Amniotic epithelial cell (primary cell): ENCODE data around the gene VWA5B1.

Experiments
- DNase-seq: peaks from one replicate; pipeline ENCODE4 v3.0.0-alpha.2; 2010; ENCODE audit warnings: low read depth

VWA5B1 gene

DNA sequence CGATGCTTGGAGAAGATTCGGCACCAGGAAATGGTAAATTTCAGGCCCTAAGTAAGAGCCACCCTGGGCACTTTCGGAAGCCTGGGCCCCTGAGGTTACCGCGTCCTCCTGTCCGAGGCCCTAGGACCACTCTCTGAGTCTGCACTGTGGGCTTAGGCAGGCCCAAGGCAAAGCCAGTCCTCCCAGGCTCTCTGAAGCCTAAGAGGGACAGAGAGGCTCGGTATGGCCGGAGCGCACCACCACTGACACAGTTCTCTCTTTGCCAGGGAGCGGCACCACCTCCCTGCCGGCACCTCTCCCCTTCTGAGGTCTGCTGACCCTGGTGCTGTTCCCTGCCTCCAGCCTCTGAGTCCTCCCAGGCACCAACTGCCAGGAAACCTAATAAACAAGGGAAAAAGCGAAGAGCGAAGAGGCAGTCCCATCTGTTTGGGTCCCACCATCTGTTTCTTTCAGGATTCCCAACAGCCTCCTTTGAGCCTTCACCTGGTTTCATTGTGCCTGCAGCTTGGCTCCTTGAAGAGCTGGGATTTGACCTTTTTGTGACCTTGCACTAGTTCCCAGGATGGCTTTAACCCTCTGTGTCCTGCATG, 57.7 kb downstream of the VWA5B1 start:
- DNase-seq: no peak

GRCh38 chr1:20349561-20349960, 58.9 kb downstream of the VWA5B1 start:
- no peak for DNase-seq

DNA sequence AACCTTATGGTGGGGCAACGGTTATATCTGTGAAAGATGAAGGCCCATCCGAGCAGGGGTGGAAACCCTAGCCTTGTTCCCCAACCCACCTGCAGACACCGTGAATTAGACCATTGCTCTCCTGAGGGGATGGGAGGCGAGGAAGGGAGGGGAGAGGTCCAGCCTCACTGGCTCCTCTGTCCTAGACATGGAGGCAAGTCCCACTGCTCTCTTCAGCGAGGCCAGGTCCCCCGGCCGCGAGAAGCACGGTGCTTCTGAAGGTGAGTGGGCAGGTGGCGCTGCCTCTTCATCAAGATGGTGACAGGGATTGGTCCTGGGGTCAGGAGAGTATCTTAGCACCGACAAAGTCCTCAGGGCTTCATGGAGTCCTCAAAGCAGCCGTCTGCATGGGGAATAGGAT, 59.3 kb downstream of the VWA5B1 start:
- no peak for DNase-seq

- no peak for DNase-seq
Observed at GRCh38 chr1:20350421-20350820, 59.7 kb downstream of the VWA5B1 start.

GRCh38 chr1:20351911-20352701, 61.4 kb downstream of the VWA5B1 start:
- DNase-seq: no peak

- no peak for DNase-seq
Observed at GRCh38 chr1:20353836-20354235, 63.2 kb downstream of the VWA5B1 start.

DNA sequence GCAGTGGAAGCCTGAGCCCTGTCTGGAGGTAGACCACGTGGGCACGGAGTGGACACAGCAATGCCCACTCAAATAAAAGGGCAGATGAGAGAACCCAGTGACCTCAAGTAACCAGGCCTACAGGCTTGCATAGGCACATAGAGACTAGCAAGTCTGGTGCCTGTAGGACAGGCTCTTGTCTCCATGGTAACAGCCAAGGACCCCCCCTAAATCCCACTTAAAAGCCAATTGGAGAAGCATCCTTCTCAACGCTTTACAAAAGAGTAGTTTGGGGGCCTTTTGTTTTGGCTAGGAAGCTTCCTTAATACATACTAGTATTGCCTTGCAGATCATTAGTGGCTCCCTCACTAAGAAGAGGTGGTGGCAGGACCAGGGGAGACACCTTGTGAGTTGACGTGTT, 63.9 kb downstream of the VWA5B1 start:
- no peak for DNase-seq

DNA sequence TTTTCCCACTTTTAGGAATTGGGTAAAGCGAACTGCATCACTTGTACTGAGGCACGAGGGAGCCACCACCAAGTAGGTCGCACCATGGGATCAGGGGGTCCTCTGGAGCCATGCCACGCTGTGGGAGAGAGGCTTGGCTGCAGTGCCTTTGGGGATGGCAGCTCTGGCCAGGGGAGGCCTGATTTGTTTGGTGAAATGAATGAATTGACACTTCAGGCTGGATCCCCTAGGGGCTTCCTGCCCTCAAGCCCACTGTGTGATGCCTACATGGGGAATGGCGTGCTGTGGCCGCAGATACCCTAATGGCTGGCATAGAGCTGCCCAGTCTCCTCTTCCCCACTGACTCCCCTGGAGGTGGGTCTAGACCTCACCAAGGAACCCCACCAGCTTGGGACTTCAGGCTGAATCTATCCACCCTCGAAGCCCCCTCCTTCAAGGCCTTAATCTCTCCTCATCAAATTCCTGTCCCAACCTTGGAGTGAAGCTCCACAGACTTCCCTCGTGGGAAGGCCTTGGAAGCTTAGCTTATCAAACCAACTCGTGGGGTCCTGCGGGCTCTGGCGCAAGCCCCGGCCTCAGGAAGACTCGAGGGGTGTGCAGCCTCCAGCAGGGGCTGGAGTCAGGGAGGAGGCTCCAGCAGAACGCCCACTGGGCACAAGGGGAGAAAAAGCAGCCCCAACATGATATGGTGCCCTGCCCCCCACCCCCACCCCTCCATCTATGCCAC, 64.6 kb downstream of the VWA5B1 start:
- no peak for DNase-seq

DNA sequence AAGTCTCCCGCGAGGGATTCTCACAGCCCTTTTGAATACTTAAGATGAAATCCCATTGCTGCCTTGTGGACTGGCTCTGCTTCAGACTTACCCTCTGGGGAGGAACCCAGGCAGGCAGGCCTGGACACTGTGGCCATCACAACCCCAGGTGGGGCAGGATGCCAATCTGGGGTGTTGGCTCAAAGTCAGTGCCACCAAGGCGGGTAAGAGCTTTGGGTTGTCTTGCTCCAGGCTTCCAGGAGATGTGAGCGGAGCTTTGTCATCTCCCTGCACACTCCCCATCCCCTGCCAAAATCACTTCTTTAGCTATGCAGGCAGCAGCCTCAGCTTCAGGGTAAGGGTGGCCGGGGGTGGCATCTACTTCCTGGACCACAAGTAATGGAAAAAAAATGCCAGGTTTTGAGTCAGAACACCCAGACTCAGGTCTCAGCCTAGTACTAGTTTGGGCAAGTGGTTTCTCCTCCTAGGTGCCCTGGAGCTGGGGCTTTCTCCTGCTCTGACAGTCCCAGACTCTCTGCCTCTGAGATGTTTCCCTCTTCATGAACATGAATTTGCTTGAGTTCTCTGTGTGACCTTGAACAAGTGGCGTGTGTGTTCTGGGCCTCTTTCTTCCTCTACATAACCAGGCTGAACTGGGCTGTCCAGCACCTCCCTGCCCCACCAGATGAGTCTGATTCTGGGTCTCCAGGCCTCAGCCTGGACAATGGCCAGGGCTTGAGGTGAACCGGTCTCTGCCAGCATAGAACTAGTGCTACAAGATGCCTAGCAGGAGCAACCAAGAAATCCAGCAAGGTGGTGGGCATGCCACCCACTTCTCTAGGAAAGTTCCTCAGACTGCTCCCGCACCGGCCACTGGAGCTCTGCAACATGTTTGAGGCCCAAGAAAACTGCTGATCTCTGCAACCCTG, 65.4 kb downstream of the VWA5B1 start:
- DNase-seq: no peak

GRCh38 chr1:20356850-20357459, 66.3 kb downstream of the VWA5B1 start:
- DNase-seq: no peak

DNA sequence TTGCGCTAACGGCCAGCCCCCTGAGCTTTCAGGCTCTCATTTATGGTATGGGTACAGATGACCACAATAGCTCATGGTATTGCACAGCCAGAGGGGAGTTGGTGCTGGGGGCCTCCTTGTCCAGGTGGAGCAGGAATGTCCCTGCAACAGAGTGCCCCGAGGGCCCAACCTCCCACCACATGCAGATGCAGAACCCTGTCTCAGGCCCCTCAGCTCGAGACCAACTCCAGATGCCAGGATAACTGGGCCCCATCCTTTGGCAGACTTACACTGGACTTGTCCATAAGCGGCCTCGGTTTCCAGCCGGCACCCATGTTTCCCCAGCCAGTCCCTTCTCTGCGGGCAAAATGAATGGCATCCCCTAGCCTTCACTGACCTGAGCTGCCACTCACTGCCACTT, 67.1 kb downstream of the VWA5B1 start:
- DNase-seq: no peak

DNA sequence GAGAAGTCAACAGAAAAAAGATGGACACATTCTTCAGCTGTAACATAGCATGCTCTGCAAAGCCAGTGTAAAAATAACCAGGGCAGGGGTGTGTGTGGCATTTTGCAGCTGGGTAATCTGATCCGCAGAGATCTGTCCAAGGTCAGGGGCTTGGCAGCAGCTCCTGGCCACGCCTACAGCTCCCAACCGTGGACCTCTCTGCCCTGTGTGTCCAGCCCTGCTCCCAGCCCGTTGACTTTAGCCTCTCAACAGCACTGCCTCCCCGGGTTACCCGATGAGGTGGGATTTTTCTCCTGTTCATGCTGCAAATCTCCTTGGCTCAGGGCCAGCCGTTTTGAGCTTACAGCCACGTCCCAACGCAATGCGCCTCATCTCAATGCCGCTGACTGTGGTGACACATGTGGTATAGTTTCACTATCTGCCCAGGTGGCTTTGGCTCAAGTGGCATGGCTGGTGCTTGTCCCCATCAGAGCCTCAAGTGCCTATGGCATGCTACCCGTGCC, 68.1 kb downstream of the VWA5B1 start:
- peak; percentile 80 for DNase-seq

GRCh38 chr1:20359451-20360330, 69.0 kb downstream of the VWA5B1 start:
- no peak for DNase-seq

GRCh38 chr1:20361401-20361800, 70.7 kb downstream of the VWA5B1 start:
- DNase-seq: peak; percentile 11

GRCh38 chr1:20361805-20362381, 71.2 kb downstream of the VWA5B1 start:
- DNase-seq: peak; percentile 15

DNA sequence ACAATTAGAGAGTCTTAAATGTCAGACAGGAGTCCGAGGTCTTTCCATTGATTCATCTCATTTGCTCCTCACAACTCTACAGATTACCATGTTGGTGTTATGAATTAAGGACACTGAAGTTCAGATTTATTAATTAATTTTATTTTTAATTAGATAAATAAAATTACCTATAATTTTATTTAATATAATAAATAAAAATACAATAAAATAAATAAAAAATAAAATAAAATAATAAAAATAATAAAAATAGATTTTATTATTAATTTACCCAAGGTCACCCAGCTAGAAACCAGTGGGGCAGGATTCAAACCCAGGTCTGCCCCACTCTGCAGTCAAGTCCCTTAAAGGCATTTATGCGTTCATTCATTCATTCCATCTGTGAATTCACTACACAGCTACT, 72.2 kb downstream of the VWA5B1 start:
- DNase-seq: no peak

DNA sequence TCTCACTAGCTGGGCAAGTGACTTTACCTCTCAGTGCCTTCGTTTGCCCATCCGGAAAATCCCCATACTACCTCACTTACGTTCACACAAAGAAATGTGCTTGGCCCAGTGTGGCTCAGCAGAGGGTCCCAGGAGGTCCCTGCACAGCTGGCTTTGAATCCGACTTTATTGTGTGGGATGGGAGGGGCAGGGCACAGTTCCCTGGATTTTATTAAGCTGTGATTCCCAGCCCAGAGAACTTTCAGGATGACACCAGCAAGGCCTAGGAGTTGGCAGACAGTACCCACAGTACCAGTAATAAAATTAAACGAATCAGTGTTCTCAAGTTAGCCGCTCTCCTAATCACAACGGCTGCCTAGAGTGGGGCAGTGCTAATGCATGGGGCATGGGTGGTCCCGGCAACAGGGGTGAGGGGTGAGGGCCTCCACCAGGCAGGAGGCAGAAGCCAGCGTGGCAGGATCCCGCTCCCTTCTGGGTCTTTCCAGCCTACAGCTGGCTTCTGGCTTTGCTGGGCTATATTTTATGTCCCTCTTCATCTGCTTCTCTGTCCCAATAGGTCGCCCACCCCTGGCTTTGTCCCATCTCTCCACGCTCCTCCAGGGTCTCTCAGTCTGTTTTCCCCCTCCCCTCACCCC, 74.9 kb downstream of the VWA5B1 start:
- DNase-seq: no peak

GRCh38 chr1:20366056-20366462, 75.4 kb downstream of the VWA5B1 start:
- DNase-seq: no peak

DNA sequence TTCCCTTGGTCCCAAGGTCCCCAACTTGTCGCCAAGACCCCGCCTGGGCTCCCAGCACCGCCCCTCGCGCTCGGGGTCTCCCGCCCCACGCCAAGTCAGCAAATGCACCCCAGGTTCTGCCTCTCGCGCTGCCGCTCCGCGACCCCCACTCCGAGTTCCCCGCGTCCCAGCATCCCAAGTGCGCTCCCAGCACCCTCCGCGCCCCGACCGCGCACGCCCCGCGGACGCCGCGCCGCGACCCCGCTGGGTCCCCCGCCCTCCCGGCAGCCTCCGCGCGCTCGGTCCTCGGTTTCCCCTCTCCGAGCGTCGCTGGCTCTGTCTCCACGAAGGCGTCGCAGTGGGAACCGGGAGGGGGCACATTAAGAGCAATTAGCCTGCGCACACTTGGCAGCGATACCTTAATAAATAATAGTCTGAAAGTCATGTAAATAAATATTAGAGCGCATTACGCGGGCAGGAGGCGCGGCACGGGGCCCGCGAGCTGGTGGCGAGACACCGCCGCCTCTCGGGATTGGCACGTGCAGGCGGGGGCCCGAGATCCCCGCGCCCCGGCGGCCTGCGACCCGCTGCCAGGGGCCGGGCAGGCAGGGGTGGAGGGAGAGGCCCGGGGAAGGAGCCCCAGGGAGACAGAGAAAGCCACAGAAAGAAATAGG, 75.9 kb downstream of the VWA5B1 start:
- DNase-seq: no peak
